Duodenal mucosa (tissue), 2 donors: ENCODE results near the gene EXOSC3.

Source experiments
- H3K27ac ChIP-seq: one replicate; pipeline ENCODE4 v1.7.0; 2013; ENCODE audit warnings: low read depth, low read length
- H3K27me3 ChIP-seq, 2 donors: one replicate each; pipeline ENCODE4 v1.7.0; 2013; ENCODE audit warnings: low read length in 2 of 2, control low read depth in 1 of 2; ENCODE audit not compliant: insufficient read depth in 2 of 2, control insufficient read depth in 1 of 2
- H3K36me3 ChIP-seq, 2 donors: one replicate each; pipeline ENCODE4 v1.7.0; 2013; ENCODE audit warnings: low read length in 2 of 2, control low read depth in 1 of 2; ENCODE audit not compliant: insufficient read depth in 2 of 2, control insufficient read depth in 1 of 2
- H3K4me1 ChIP-seq, 2 donors: one replicate each; pipeline ENCODE4 v1.7.0; 2013; ENCODE audit warnings: low read length in 2 of 2, control low read depth in 1 of 2; ENCODE audit not compliant: insufficient read depth in 2 of 2, control insufficient read depth in 1 of 2
- H3K4me3 ChIP-seq, 2 donors: one replicate each; pipeline ENCODE4 v1.7.0; 2013; ENCODE audit warnings: low read length in 2 of 2, low read depth in 1 of 2
- H3K9ac ChIP-seq, 2 donors: one replicate each; pipeline ENCODE4 v1.7.0; 2013; ENCODE audit warnings: low read length in 2 of 2, low read depth in 1 of 2
- H3K9me3 ChIP-seq, 2 donors: one replicate each; pipeline ENCODE4 v1.7.0; 2013; ENCODE audit warnings: low read length in 2 of 2, control low read depth in 1 of 2; ENCODE audit not compliant: control insufficient read depth in 1 of 2

Gene EXOSC3

DNA sequence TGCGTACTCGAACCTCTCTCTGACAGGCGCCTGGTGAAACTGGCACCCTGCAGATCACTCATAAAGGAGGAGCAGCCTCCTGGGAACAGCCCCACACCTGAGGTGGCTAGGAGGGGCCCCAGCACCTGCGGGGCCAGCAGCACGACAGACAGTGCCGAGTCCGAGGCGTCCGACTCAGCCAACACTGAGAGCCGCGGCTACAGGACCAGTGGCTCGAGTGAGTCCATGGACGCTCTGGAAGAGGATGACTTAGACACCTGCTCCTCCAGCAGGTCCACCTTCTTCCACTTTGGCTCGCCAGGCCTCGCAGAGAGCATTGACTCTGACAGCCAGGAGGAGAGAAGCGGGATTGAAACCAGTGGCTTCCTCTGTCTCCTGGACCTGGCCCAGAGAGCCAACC is 44.7 kb downstream of the EXOSC3 start:
- Histone ChIP-seq H3K4me3 (no peak overlapping the region), H3K9me3 (no peaks in the 10 kb centered on the region), H3K27ac (no peak overlapping the region), H3K9ac (no peak overlapping the region), H3K27me3 (no peaks in the 10 kb centered on the region), H3K4me1 (no peaks in the 10 kb centered on the region), H3K36me3 (no peaks in the 10 kb centered on the region)

DNA sequence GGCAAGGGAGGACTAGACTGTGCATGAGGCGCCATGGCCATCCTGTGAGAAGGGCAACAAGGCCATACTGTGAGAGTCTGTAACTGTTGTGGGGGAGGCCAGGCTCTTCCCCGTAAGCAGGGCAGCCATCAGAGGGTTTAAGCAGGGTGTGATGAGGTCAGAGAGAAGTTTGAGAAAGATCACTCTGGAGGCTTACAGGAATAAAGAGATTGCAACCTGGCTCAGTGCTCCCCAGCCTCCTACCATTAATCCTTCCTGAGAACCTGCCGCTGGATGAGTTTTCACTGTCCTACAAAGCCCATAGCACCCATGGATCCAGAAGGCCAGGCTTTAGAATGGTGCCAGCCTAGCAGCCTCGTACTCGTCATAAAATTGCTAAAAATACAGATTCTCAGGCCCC is 45.6 kb downstream of the EXOSC3 start:
- H3K4me1 ChIP-seq = no peaks in the 10 kb centered on the region
- no peak overlapping the region for H3K4me3 ChIP-seq
- no peaks in the 10 kb centered on the region for H3K36me3 ChIP-seq
- no peak overlapping the region for H3K9ac ChIP-seq
- H3K9me3 ChIP-seq = no peaks in the 10 kb centered on the region
- no peaks in the 10 kb centered on the region for H3K27me3 ChIP-seq
- H3K27ac ChIP-seq = no peak overlapping the region

DNA sequence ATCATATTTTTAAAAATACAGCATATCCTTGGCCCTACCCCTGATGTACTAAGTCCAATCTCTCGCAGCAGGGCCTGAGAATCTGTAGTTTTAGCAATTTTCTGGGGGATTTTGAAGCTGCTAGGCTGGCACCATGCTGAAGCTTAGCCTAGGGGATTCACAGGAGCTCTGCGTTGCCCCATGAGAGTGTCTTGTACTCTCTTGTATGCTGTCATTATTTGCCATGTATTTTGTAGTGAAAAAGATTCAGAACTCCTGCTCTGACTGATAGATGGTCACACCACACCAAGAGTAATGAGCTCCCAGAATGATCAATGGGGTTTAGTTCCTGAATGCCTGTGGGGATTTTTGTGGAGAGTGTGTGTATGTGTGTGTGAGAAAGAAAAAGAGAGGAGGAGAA is 51.9 kb downstream of the EXOSC3 start:
- no peaks in the 10 kb centered on the region for H3K36me3 ChIP-seq
- no peaks in the 10 kb centered on the region for H3K27me3 ChIP-seq
- H3K9me3 ChIP-seq = no peaks in the 10 kb centered on the region
- no peaks in the 10 kb centered on the region for H3K4me1 ChIP-seq
- no peak overlapping the region for H3K27ac ChIP-seq
- no peak overlapping the region for H3K9ac ChIP-seq
- H3K4me3 ChIP-seq = no peak overlapping the region

DNA sequence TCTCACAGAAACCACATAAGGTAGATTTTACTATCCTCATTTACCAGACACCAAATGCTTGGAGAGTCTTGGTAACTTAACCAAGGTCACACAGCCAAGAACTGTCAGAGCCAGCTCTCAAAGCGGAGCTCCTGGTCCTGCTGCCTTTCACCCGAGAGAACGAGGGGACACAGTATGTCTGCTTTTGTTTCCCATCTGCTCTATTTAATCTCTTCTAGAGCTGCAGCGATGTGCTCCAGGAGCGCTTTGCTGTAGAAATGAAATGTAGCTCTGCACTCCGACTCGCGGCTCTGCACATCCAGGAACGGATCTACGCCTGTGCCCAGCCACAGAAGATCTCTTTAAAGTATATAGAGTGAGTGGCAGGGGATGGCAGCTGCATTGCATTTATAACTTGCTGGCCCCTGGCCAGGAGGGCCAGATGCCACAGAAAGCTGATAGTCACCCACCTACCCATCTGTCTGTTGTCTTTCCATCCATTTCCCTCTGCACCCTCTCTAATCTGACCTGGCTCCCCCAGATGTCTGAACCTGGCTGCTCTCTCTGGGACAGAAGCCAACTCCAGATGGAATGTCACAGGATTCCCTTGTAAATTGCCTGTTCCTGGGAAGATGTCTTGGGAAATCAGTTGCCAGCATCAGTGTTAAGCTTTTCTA is 52.6 kb downstream of the EXOSC3 start:
- Histone ChIP-seq H3K4me1 (no peaks in the 10 kb centered on the region), H3K9me3 (no peaks in the 10 kb centered on the region), H3K9ac (no peak overlapping the region), H3K4me3 (no peak overlapping the region), H3K27me3 (no peaks in the 10 kb centered on the region), H3K36me3 (no peaks in the 10 kb centered on the region), H3K27ac (no peak overlapping the region)

DNA sequence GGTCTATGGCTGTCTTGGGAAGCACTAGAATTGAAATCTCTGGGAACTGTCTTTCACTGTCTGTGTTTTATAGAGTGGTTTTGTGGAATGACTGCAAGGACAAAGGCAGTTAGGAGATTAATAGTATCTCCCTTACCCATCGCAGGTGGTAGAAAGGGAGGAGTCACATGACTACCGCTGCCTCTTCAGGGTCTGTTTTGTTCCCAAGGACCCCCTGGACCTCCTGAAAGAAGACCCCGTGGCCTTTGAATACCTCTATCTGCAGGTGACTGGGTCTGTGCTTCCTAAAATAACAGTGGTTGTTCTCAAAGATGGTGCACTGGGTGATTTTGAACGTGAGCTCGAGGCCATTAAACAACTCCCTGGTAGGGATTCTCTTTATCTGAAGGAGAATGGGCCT is 54.0 kb downstream of the EXOSC3 start:
- no peaks in the 10 kb centered on the region for H3K27me3 ChIP-seq
- H3K27ac ChIP-seq = no peak overlapping the region
- H3K9me3 ChIP-seq = no peaks in the 10 kb centered on the region
- H3K9ac ChIP-seq = no peak overlapping the region
- no peaks in the 10 kb centered on the region for H3K36me3 ChIP-seq
- H3K4me3 ChIP-seq = no peak overlapping the region
- H3K4me1 ChIP-seq = no peaks in the 10 kb centered on the region

DNA sequence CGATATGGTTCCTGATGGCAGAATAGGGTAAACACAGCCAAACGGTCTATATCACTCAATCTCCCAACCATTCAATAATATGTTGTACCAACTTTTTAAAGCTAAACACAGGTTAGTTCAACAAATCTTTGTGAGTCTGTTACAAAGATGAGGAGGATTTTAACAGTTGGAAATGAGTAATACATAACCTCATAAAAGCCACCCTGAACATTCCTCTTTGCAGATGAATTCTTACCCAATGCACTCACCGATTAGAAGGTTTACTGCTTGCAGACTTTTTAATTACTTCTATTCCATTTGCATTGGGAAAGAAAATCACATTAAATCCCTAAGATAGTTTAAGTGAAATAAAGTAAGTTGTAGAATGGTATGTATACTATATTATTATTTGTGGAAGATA is 54.6 kb downstream of the EXOSC3 start:
- no peak overlapping the region for H3K4me3 ChIP-seq
- no peak overlapping the region for H3K9ac ChIP-seq
- no peaks in the 10 kb centered on the region for H3K9me3 ChIP-seq
- no peaks in the 10 kb centered on the region for H3K36me3 ChIP-seq
- H3K4me1 ChIP-seq = no peaks in the 10 kb centered on the region
- no peak overlapping the region for H3K27ac ChIP-seq
- H3K27me3 ChIP-seq = no peaks in the 10 kb centered on the region
